DMS53 treated with DMSO at 0.1 percent for 48 hours (cell line): ENCODE data around the gene OVAAL.
A peak's percentile ranks its signal among the peaks of the same experiment; 100 is the strongest.

Experiments
- DNase-seq: peaks from one replicate; lab custom pipeline; 2025; ENCODE audit not compliant: unreplicated experiment; lab: John Stamatoyannopoulos, UW

OVAAL gene

DNA sequence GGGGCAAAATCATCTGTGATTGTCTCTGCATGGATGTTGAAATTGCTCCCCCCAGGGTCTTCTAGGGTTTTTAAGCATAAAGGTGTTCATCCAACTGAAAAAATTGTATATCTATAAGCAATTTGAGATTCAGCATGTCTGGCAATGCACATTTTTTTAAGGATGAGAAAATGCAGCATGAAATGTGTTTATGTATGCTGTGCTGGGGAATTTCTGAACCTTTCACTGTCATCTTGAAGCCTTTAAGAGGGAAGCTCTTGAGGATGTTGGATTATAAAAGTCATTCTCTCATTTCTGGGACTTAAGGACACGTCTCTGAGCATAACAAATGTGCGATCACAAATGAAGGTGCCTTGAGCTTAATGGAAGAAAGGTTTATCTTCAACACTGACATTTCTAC lies 9.4 kb downstream of the OVAAL start:
- DNase-seq: no peak

DNA sequence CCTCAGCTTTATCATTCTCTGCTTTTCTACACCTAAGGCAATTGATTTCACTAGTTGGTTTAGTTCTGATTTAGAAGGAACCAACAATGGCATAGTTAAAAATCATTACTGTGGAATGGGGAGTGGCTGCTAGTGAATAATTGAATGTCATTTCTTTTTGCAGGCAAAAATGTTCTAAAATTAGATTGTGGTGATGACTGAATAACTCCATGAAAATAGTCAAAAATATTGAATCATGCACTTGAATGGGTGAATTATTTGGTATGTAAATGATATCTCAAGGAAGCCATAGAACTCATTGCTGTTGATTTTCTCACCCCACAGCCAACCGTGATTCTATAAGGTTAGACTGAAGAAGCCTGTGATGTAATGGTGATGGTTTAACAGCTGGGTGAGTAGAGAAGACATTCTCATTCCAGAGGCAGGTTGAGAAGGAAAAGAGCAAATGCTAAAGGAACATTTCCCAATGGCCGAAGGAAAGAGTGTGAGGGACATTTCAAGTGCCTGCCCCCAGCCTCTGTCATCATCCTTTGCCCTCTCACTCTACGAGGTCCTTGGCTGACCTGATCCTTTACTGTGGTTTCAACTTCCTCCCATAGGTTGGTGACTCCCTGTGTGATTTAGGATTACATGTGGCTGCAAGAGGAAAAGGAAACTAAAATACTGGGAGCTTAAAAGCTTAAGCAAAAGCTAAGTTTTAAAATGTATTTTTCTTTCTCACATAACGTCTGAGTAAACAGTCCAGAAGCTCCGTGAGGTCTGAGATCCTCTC lies 12.5 kb downstream of the OVAAL start:
- DNase-seq: no peak

DNA sequence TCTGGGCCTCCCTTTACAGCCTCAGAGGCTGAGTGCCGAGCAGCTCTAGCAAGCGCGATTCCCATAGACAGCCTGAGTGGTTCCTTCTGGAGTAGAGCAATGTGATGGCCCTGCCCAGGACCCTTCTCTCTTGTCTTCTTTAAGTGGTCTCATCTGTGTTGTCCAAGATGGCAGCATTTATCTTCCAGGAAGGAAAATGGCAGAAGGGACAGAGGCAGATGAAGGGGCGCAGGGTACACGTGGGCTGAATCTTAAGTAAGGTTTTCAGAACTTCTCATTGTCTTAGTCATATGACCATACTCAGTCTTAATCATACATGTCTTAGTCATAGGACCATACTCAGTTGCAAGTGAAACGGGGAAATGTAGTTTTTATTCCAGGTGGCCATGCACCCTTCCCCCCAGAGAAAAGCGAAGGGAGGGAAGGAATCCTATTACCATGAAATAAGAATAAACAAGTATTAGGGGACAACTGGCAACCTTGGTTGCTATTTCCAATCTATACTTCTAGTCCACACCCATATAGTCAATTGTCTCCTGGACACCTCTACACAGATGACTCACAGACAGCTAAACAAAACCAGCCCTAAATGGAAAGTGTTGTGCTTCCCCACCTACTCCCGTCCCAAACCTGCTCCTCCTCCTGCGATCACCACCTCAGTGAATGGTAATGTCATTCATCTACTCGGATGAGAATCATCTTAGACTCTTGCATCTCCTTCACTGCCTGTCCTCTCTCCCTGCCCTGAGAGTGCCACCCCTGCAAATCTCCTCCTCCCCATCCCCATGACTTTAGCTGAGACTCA lies 13.3 kb downstream of the OVAAL start:
- peak; percentile 30 for DNase-seq

DNA sequence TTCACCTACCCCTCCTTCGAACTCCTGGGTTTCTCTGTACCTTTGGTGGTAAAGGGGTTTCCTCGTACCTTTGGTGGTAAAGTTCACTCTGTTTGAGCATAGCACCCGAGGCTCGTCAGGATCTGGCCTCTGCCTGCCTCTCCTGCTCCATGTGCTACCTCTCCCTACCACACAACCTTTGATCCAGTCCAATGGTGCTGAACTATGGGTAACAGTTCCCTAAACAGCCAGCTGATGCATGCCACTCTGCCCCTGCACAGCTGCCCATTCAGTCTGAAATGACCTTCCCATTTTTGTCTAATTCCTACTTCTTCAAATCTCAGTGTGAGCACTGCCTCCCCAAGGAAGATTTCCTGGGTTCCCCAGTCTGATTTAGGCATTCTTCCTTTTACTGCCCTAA lies 14.0 kb downstream of the OVAAL start:
- no peak for DNase-seq

GRCh38 chr1:180574031-180574713 lies 15.4 kb downstream of the OVAAL start:
- no peak for DNase-seq

- no peak for DNase-seq
Observed at GRCh38 chr1:180577361-180577760, 18.6 kb downstream of the OVAAL start.

DNA sequence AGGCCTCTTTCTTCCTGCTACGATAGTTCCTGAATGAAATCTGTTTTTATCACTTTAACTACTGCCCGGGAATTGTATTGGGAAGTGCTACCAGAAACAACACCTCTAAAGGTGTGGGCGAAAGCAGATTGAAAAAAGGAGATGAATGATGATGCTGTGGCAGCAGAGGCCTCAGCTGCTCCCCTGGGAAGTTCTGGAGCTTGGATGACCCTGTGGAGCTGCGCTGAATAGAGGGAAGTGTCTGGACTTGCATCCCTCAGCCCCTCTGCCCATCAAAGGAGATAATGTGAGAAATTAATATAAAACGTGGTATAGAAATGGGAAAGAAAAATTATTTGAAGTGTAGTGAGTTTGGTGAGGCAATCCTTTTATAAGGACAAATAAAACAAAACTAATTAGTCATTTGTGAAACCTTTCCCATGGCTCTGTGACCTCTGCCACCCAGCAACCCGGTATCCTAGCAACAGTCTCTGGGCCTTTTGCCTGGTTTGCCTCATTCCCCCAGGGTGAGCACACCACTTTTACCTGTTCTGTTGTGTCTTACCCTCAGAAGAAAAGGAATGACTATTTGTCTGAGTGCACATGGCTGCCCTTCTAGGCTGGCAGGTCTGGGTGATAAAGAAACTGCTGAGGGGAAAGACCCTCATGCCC lies 21.3 kb downstream of the OVAAL start:
- DNase-seq: peak; percentile 15

GRCh38 chr1:180581635-180582039 lies 22.9 kb downstream of the OVAAL start:
- DNase-seq: no peak

DNA sequence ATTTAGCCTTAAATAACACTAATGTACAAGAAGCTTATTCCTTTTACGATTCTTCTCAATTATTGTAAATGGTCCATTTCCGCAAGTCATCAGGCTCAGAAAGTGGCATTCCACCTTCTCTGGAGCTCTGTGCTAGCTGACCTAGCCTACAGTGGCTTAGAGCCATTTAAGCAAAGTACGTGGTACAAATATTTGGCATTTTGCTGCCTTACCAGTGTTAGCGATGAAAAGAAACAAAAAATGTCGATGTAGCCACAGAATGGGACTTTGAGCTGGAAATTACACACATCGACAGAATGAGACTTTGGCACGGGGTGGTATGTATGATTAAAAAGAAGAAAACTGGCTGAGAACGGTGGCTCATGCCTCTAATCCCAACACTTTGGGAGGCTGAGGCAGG lies 26.1 kb downstream of the OVAAL start:
- no peak for DNase-seq

DNA sequence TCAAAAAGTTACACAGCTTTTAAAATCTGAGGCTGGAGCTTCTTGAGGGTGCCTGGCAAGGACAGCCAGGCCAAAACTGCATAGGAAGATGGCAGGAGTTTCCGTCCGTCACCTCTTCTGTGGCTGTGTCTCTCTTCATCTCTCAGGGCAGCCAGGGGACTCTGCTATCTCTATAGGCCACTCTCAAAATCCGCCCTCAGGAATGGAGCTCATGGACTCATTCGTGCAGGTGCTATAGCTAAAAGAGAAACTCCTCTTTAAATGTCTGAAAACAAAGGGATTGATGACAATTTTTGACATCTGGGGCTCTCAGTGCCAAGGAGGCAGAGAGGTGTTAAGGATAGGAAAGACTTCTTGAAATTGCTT lies 27.2 kb downstream of the OVAAL start:
- no peak for DNase-seq

DNA sequence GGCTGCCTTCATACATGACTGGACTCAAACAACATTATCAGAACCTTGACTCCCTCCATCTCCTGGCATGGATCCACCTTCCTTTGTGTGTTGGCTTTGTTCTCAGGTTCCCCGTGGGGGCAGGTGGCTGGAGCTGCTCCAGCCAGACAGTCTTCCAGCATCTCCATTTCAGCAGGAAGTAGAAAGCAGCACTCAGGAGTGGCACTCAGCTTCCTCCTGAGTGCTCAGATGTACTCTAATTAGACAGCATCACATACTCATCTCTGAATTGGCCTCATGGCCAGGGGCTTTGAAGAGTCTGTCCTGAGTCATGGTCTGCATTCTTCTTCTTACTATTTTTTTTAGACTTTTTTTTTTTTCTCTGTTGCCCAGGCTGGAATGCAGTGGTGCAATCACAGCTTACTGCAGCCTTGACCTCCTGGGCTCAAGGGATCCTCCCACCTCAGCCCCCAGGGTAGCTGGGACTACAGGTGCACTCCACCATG lies 27.9 kb downstream of the OVAAL start:
- DNase-seq: peak; percentile 94

DNA sequence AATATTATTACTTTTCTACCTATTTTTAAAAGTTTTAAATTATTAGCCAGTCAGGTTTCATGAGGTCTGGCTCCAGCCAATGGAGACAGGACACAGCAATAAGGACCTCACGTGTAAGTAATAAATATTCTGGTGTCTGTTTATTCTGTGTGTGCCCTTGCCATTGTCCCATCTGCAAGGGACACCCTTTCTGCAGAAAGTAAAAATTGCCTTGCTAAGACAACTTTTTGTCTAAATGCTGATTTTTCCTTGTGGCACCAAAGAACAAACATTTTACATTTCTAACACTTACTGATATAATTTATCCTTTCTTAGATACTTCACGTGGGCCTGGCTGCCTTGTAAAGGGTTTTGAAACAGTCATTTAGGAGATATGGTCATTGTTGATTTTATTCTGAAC lies 29.4 kb downstream of the OVAAL start:
- DNase-seq: no peak

GRCh38 chr1:180590889-180591288 lies 32.1 kb downstream of the OVAAL start:
- no peak for DNase-seq

- no peak for DNase-seq
Observed at GRCh38 chr1:180593382-180593781, 34.6 kb downstream of the OVAAL start.

GRCh38 chr1:180594723-180595122 lies 36.0 kb downstream of the OVAAL start:
- peak; percentile 86 for DNase-seq

- DNase-seq: no peak
Observed at GRCh38 chr1:180595966-180596365, 37.2 kb downstream of the OVAAL start.

GRCh38 chr1:180597520-180597919 lies 38.8 kb downstream of the OVAAL start:
- DNase-seq: no peak

GRCh38 chr1:180598333-180598974 lies 39.7 kb downstream of the OVAAL start:
- DNase-seq: peak; percentile 95

GRCh38 chr1:180600343-180600742 lies 41.6 kb downstream of the OVAAL start:
- no peak for DNase-seq

DNA sequence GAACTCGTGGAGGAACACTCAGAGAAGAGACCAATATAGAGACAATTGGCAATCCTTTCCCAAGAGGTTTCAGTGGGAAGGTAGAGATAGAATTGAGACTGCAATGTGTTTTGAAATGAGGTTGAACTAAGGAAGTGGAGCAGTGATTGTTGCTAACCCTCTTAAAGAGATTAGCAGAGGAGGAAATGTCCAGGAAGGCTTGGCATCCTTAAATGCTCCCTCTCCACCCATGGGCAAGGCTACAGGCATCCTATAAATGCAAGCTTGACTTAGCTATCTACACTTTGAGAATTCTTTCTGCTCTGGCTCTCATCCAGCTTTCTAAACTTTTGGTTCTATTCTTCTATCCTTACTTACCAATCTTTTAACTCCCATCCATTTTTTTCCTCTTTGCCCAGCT lies 42.7 kb downstream of the OVAAL start:
- DNase-seq: no peak
